Measurements from ENCODE around the gene FAM184A.

DNA sequence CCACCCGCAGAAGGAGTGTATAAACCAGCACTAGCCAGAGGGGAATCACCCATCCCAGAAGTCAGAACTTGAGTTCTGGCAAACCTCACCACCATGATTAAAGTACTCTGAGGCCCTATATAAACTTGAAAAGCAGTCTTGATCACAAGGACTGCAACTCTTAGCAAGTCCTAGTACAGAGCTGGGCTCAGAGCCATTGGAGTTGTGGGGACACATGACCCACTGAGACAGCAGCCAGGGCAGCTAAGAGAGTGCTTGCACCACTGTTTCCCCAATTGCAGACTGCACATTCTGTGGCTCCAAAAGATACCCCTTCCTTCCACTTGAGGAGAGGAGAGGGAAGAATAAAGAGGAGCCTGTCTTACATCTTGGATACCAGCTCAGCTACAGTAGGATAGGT, 138.8 kb downstream of the FAM184A start:
- TF ChIP-seq, protein P1, sequence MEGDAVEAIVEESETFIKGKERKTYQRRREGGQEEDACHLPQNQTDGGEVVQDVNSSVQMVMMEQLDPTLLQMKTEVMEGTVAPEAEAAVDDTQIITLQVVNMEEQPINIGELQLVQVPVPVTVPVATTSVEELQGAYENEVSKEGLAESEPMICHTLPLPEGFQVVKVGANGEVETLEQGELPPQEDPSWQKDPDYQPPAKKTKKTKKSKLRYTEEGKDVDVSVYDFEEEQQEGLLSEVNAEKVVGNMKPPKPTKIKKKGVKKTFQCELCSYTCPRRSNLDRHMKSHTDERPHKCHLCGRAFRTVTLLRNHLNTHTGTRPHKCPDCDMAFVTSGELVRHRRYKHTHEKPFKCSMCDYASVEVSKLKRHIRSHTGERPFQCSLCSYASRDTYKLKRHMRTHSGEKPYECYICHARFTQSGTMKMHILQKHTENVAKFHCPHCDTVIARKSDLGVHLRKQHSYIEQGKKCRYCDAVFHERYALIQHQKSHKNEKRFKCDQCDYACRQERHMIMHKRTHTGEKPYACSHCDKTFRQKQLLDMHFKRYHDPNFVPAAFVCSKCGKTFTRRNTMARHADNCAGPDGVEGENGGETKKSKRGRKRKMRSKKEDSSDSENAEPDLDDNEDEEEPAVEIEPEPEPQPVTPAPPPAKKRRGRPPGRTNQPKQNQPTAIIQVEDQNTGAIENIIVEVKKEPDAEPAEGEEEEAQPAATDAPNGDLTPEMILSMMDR (conservative IDR thresholded peaks at IDR 0.05; ENCODE audit: low read depth, low read length): no peak
- TF ChIP-seq EZH2 (IDR thresholded peaks at IDR 0.05; ENCODE audit: borderline replicate concordance, low read depth, low read length, poor library complexity, severe bottlenecking): no peak
